WERI-Rb-1 (cell line): ENCODE results near the gene HNRNPU.

Experiments used
- DNase-seq: peaks from one replicate; pipeline ENCODE4 v3.0.0-alpha.2; 2020
- H3K27ac ChIP-seq: fragments of 250-450 bp; sonication (Bioruptor Pico); 2 replicates; pipeline ENCODE4 v1.5.1; 2020; ENCODE audit warnings: mild to moderate bottlenecking, moderate library complexity
- H3K27me3 ChIP-seq: fragments of 250-450 bp; sonication (Bioruptor Pico); 2 replicates; pipeline ENCODE4 v1.5.1; 2021; ENCODE audit warnings: mild to moderate bottlenecking, low read depth, moderate library complexity; ENCODE audit not compliant: insufficient read depth, severe bottlenecking
- H3K36me3 ChIP-seq: fragments of 250-450 bp; sonication (Bioruptor Pico); 2 replicates; pipeline ENCODE4 v1.5.1; 2020; ENCODE audit warnings: mild to moderate bottlenecking, moderate library complexity
- H3K4me3 ChIP-seq: 2 replicates; pipeline ENCODE4 v1.5.1; 2011; ENCODE audit warnings: low read depth, mild to moderate bottlenecking, control low read depth, low read length
- H3K9me3 ChIP-seq: fragments of 250-450 bp; sonication (Bioruptor Pico); 2 replicates; pipeline ENCODE4 v1.5.1; 2021; ENCODE audit warnings: mild to moderate bottlenecking, moderate library complexity; ENCODE audit not compliant: severe bottlenecking
- TF ChIP-seq, protein P1 (sequence below): IDR thresholded peaks from 2 replicates; pipeline ENCODE4 v1.5.1; 2011; ENCODE audit warnings: low read depth, mild to moderate bottlenecking, control low read depth, inconsistent platforms, low read length

HNRNPU gene

DNA sequence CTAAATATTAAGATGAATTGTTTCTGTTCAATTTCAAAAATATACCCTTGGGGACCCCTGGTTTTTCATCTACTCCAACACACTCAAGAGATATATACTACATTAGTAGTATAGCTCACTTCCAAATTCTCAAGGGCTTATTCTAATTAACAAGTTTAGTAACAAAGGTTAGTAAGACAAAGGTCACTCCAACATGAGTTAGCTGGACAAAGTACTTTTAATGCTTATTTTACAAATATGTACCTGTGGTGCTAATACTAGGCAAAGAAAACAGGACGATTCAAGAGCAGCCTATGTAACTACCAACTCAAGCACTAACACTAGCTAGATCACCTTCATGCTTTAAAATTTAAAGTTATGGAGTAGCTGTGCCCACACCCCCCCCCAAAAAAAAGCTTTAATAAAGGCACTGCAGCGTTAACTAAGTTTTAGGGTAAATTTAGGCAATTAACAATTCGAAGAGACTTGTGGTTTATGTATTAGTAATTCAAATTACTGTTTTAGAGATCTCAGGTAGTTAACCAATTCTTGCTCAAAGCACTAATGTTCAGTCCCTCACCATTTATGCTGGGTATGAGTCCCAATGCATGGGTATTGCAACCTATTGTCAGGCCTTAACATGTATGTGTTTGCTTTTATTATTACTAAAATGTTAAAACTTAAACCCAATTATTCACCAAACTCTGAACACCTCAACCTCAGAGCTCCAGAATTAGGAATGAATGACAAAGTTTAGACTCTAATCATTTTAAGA is 14.1 kb downstream of the HNRNPU start:
- Histone ChIP-seq H3K27ac (no peak overlapping the region), H3K27me3 (no peaks in the 10 kb centered on the region), H3K36me3 (peaks cover 100% of the 10 kb centered on the region), H3K4me3 (no peak overlapping the region), H3K9me3 (no peaks in the 10 kb centered on the region)
- TF ChIP-seq, protein P1, sequence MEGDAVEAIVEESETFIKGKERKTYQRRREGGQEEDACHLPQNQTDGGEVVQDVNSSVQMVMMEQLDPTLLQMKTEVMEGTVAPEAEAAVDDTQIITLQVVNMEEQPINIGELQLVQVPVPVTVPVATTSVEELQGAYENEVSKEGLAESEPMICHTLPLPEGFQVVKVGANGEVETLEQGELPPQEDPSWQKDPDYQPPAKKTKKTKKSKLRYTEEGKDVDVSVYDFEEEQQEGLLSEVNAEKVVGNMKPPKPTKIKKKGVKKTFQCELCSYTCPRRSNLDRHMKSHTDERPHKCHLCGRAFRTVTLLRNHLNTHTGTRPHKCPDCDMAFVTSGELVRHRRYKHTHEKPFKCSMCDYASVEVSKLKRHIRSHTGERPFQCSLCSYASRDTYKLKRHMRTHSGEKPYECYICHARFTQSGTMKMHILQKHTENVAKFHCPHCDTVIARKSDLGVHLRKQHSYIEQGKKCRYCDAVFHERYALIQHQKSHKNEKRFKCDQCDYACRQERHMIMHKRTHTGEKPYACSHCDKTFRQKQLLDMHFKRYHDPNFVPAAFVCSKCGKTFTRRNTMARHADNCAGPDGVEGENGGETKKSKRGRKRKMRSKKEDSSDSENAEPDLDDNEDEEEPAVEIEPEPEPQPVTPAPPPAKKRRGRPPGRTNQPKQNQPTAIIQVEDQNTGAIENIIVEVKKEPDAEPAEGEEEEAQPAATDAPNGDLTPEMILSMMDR, result no peak
- DNase-seq, result no peak

GRCh38 chr1:244849189-244849866 is 15.0 kb downstream of the HNRNPU start:
- Histone ChIP-seq H3K27me3 (no peaks in the 10 kb centered on the region), H3K4me3 (no peak overlapping the region), H3K36me3 (peaks cover 100% of the 10 kb centered on the region), H3K27ac (no peak overlapping the region), H3K9me3 (no peaks in the 10 kb centered on the region)
- DNase-seq, result no peak
- TF ChIP-seq, protein P1, result no peak

- Histone ChIP-seq H3K4me3 (no peak overlapping the region), H3K9me3 (no peaks in the 10 kb centered on the region)
Observed at GRCh38 chr1:244846653-244847052, 17.7 kb downstream of the HNRNPU start.

DNA sequence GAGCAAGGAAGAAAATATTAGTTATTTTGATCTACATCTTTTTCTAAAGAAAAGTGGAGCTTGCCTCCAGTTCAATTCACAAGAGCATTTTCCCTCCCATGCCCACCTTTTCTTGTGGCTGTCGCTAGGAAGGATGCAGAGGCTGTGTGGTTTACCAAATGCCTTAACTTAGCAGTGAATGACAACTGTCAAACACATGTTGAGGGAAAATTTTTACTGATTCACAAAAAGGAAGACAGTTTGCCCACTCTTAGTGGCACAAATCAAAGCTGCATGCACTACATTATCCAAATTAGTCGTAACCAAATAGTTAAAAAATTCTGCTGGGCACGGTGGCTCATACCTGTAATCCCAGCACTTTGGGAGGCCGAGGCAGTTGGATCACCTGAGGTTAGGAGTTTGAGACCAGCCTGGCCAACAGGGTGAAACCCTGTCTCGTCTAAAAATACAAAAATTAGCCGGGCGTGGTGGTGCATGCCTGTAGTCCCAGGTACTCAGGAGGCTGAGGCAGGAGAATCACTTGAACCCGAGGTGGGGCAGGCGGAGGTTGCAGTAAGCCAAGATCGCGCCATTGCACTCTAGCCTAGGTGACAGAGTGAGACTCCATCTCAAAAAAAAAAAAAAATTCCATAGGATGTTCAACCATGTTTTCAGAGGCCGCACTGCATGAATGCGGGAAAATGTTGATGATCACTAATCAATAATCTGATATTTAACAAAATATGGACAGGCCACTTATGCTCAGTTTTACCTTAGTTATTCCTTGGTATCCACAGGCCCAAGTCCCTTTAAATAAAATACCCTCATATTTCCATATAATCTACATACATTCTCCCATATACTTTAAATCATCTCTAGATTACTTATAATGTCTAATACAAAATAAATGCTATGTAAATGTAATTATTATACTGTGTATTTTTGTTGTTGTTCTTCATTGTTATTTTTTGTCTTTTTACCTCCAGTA is 19.9 kb downstream of the HNRNPU start:
- TF ChIP-seq, protein P1, result no peak
- no peaks in the 10 kb centered on the region for H3K9me3 ChIP-seq
- H3K27me3 ChIP-seq, result no peaks in the 10 kb centered on the region
- H3K4me3 ChIP-seq, result no peak overlapping the region
- no peak for DNase-seq
- H3K27ac ChIP-seq, result no peak overlapping the region
- peaks cover 97% of the 10 kb centered on the region for H3K36me3 ChIP-seq

More at GRCh38 chr1:244846653-244847052, 17.7 kb downstream of the HNRNPU start:
- TF ChIP-seq, protein P1, result no peak
- Histone ChIP-seq H3K27me3 (no peaks in the 10 kb centered on the region), H3K36me3 (peaks cover 100% of the 10 kb centered on the region), H3K27ac (no peak overlapping the region)
- DNase-seq, result no peak

GRCh38 chr1:244843148-244843978 is 21.0 kb downstream of the HNRNPU start:
- no peak overlapping the region for H3K4me3 ChIP-seq
- H3K27ac ChIP-seq, result no peak overlapping the region
- no peaks in the 10 kb centered on the region for H3K9me3 ChIP-seq
- DNase-seq, result no peak
- TF ChIP-seq, protein P1, result no peak
- H3K27me3 ChIP-seq, result no peaks in the 10 kb centered on the region
- H3K36me3 ChIP-seq, result peaks cover 93% of the 10 kb centered on the region
